Ovary (tissue), 3 donors: Measurements from ENCODE around the gene SNX25.

Experiments
- CTCF ChIP-seq, 3 donors: fragments of 450-650 bp in 2 of 3; fragments of 200-600 bp in 1 of 3; IDR thresholded peaks; one replicate each; pipeline versions ENCODE4 v1.5.1 to v1.8.0; 2016 to 2022; ENCODE audit warnings: antibody characterized with exemption in 3 of 3, mild to moderate bottlenecking in 1 of 3
- POLR2A ChIP-seq: fragments of 450-650 bp; IDR thresholded peaks from one replicate; pipeline ENCODE4 v1.6.1; 2017; ENCODE audit warnings: antibody characterized with exemption, mild to moderate bottlenecking, moderate library complexity
- donor health status: DM: no; HTN: no; CAD: no.

GRCh38 chr4:185411849-185412248 is 202.5 kb downstream of the SNX25 start:
- TF ChIP-seq CTCF (IDR thresholded peaks at IDR 0.05) (no peak), POLR2A (no peak)
